H1 (cell line): ENCODE measurements around the gene POPDC3. TPM values are rescaled to one million over a fixed set of nuclear protein-coding genes. Genes with fewer than 3 reads are reported as not detected.

ENCODE experiments used
- CTCF ChIA-PET: fragments of 300-600 bp; sonication (Branson Sonifier 250); formaldehyde crosslinking; loops from one replicate; lab custom pipeline; 2021; ENCODE audit not compliant: partially characterized antibody; lab: Charles Lee
- POLR2A ChIA-PET: fragments of 300-600 bp; sonication (Branson Sonifier 250); formaldehyde crosslinking; loops from one replicate; lab custom pipeline; 2021; ENCODE audit warnings: inconsistent platforms; ENCODE audit not compliant: partially characterized antibody; lab: Charles Lee
- DNase-seq, 2 experiments: peaks; one replicate each; pipeline versions ENCODE4 v3.0.0 to v3.0.0-alpha.2; 2010 to 2022; ENCODE audit warnings: low spot score in 2 of 2, low read depth in 1 of 2, mixed read lengths in 1 of 2
- FAIRE-seq: peaks from 2 replicates; lab custom pipeline; 2011; peaks lifted over from hg19 to GRCh38; lab: Jason Lieb, UNC
- H2AFZ ChIP-seq: 2 replicates; pipeline ENCODE4 v1.8.1; 2012; ENCODE audit warnings: low read length, inconsistent platforms
- H2AK5ac ChIP-seq: 2 replicates; pipeline ENCODE4 v1.6.1; 2013; ENCODE audit warnings: low read depth, low read length
- H2BK120ac ChIP-seq: replicated peaks from 2 replicates; pipeline ENCODE3; 2013; ENCODE audit warnings: low read depth, low read length, inconsistent platforms
- H2BK12ac ChIP-seq: 2 replicates; pipeline ENCODE4 v1.6.1; 2013; ENCODE audit warnings: low read depth, low read length
- H2BK15ac ChIP-seq: 2 replicates; pipeline ENCODE4 v1.6.1; 2013; ENCODE audit warnings: low read length
- H2BK20ac ChIP-seq: 2 replicates; pipeline ENCODE4 v1.6.1; 2013; ENCODE audit warnings: low read length
- H2BK5ac ChIP-seq: 2 replicates; pipeline ENCODE4 v1.6.1; 2013; ENCODE audit warnings: low read depth, low read length
- H3K14ac ChIP-seq: 2 replicates; pipeline ENCODE4 v1.6.1; 2013; ENCODE audit warnings: inconsistent platforms; ENCODE audit not compliant: insufficient read length
- H3K18ac ChIP-seq: 2 replicates; pipeline ENCODE4 v1.6.1; 2013; ENCODE audit warnings: low read length; ENCODE audit errors: extremely low read depth
- H3K23ac ChIP-seq: 2 replicates; pipeline ENCODE4 v1.6.1; 2013; ENCODE audit warnings: inconsistent platforms; ENCODE audit not compliant: insufficient read length
- H3K23me2 ChIP-seq: 2 replicates; pipeline ENCODE4 v1.6.1; 2013; ENCODE audit warnings: low read depth, low read length
- H3K27ac ChIP-seq: 2 replicates; pipeline ENCODE4 v1.6.1; 2011; ENCODE audit warnings: low read depth, low read length, inconsistent platforms
- H3K27me3 ChIP-seq, 4 experiments: replicated peaks in 1 of 4; 1 replicate in 1 of 4; 2 replicates in 3 of 4; pipeline versions ENCODE4 v1.6.1 to v1.8.1; 2011 to 2013; ENCODE audit warnings: low read length in 3 of 4, mild to moderate bottlenecking in 3 of 4, inconsistent platforms in 2 of 4, mixed read lengths in 2 of 4, moderate library complexity in 1 of 4; ENCODE audit not compliant: control insufficient read depth in 3 of 4, insufficient read depth in 3 of 4; ENCODE audit errors: extremely low read depth in 1 of 4
- H3K36me3 ChIP-seq, 4 experiments: 2 replicates each; pipeline versions ENCODE4 v1.6.1 to v1.8.1; 2011 to 2013; ENCODE audit warnings: mild to moderate bottlenecking in 4 of 4, low read length in 3 of 4, moderate library complexity in 2 of 4, control low read depth in 1 of 4, inconsistent platforms in 1 of 4; ENCODE audit not compliant: insufficient read depth in 4 of 4, control insufficient read depth in 2 of 4
- H3K4ac ChIP-seq: replicated peaks from 2 replicates; pipeline ENCODE3; 2013; ENCODE audit warnings: low read length, low read depth, mixed read lengths, inconsistent platforms; ENCODE audit not compliant: insufficient read length
- H3K4me1 ChIP-seq, 4 experiments: replicated peaks in 1 of 4; 1 replicate in 1 of 4; 2 replicates in 3 of 4; pipeline versions ENCODE4 v1.6.1 to v1.8.1; 2011 to 2013; ENCODE audit warnings: low read length in 3 of 4, inconsistent platforms in 2 of 4, mixed read lengths in 1 of 4; ENCODE audit not compliant: insufficient read depth in 4 of 4, control insufficient read depth in 3 of 4
- H3K4me2 ChIP-seq, 2 experiments: 2 replicates each; pipeline versions ENCODE4 v1.6.1 to v1.8.1; 2011 to 2013; ENCODE audit warnings: low read depth in 2 of 2, low read length in 2 of 2, control low read depth in 1 of 2, inconsistent platforms in 1 of 2, mild to moderate bottlenecking in 1 of 2; ENCODE audit not compliant: insufficient read depth in 1 of 2
- H3K4me3 ChIP-seq, 4 experiments: fragments of 200-600, 300-600 bp in 1 of 4; sonication (generic), shearing (Covaris generic), sonication (Bioruptor Twin) in 1 of 4; 2 replicates each; pipeline versions ENCODE4 v1.5.1 to v1.8.1; 2011 to 2016; ENCODE audit warnings: low read length in 4 of 4, low read depth in 3 of 4, control low read depth in 2 of 4, inconsistent platforms in 2 of 4, mild to moderate bottlenecking in 2 of 4, mixed read lengths in 1 of 4, moderate library complexity in 1 of 4; ENCODE audit not compliant: insufficient read depth in 2 of 4; ENCODE audit errors: extremely low read depth in 1 of 4
- H3K56ac ChIP-seq: replicated peaks from 2 replicates; pipeline ENCODE3; 2013; ENCODE audit warnings: low read depth, mild to moderate bottlenecking, mixed read lengths, low read length, inconsistent platforms; ENCODE audit not compliant: insufficient read length
- H3K79me1 ChIP-seq: 2 replicates; pipeline ENCODE4 v1.6.1; 2013; ENCODE audit warnings: low read depth, low read length, control low read depth
- H3K79me2 ChIP-seq, 2 experiments: 2 replicates each; pipeline versions ENCODE4 v1.6.1 to v1.8.1; 2012 to 2013; ENCODE audit warnings: low read length in 2 of 2, mild to moderate bottlenecking in 2 of 2, inconsistent platforms in 1 of 2; ENCODE audit not compliant: insufficient read depth in 2 of 2, control insufficient read depth in 1 of 2
- H3K9ac ChIP-seq, 4 experiments: replicated peaks in 1 of 4; 1 replicate in 1 of 4; 2 replicates in 3 of 4; pipeline versions ENCODE4 v1.6.1 to v1.8.1; 2011 to 2013; ENCODE audit warnings: low read depth in 3 of 4, low read length in 3 of 4, control low read depth in 2 of 4, mild to moderate bottlenecking in 2 of 4, moderate library complexity in 2 of 4, inconsistent platforms in 1 of 4; ENCODE audit errors: extremely low read depth in 1 of 4
- H3K9me3 ChIP-seq, 2 experiments: 2 replicates each; pipeline versions ENCODE4 v1.6.1 to v1.8.1; 2012 to 2013; ENCODE audit warnings: mild to moderate bottlenecking in 2 of 2, moderate library complexity in 2 of 2, control low read depth in 1 of 2, inconsistent platforms in 1 of 2, low read depth in 1 of 2, low read length in 1 of 2, mixed read lengths in 1 of 2; ENCODE audit not compliant: insufficient read depth in 2 of 2
- H4K20me1 ChIP-seq, 2 experiments: replicated peaks in 1 of 2; 2 replicates each; pipeline versions ENCODE3 to v1.8.1; 2011 to 2013; ENCODE audit warnings: inconsistent platforms in 2 of 2, low read length in 2 of 2, mild to moderate bottlenecking in 1 of 2; ENCODE audit not compliant: insufficient read depth in 2 of 2, control insufficient read depth in 1 of 2
- H4K5ac ChIP-seq: 2 replicates; pipeline ENCODE4 v1.6.1; 2013; ENCODE audit warnings: low read length, low read depth, mixed read lengths, inconsistent platforms; ENCODE audit not compliant: insufficient read length
- H4K8ac ChIP-seq: 2 replicates; pipeline ENCODE4 v1.8.0; 2013; ENCODE audit warnings: mild to moderate bottlenecking, moderate library complexity, low read length, inconsistent platforms; ENCODE audit not compliant: insufficient read depth; ENCODE audit errors: extremely low read depth
- H4K91ac ChIP-seq: replicated peaks from 2 replicates; pipeline ENCODE3; 2013; ENCODE audit warnings: low read length, mixed read lengths, inconsistent platforms; ENCODE audit not compliant: insufficient read length
- BCL11A ChIP-seq, 2 experiments: IDR thresholded peaks; one replicate each; pipeline ENCODE4 v1.6.1; 2011; ENCODE audit warnings: low read depth in 2 of 2, low read length in 2 of 2, mild to moderate bottlenecking in 2 of 2
- CTCF ChIP-seq, 3 experiments: IDR thresholded peaks; 1 replicate in 2 of 3; 2 replicates in 1 of 3; pipeline versions ENCODE4 v1.5.1 to v1.6.1; 2011; ENCODE audit warnings: low read length in 3 of 3, mild to moderate bottlenecking in 3 of 3, inconsistent platforms in 2 of 3, low read depth in 1 of 3, moderate library complexity in 1 of 3; ENCODE audit not compliant: insufficient read depth in 1 of 3; ENCODE audit errors: control extremely low read depth in 1 of 3
- E2F6 ChIP-seq: IDR thresholded peaks from 2 replicates; pipeline ENCODE4 v1.6.1; 2012; ENCODE audit warnings: inconsistent platforms
- HDAC6 ChIP-seq: IDR thresholded peaks from one replicate; pipeline ENCODE4 v1.7.1; 2012; ENCODE audit warnings: low read depth, mild to moderate bottlenecking, inconsistent platforms, low read length, moderate library complexity
- JUND ChIP-seq: IDR thresholded peaks from 2 replicates; pipeline ENCODE4 v1.6.1; 2011; ENCODE audit warnings: mild to moderate bottlenecking, improper control_type of control experiment, low read length
- KDM5A ChIP-seq: fragments of 200-600 bp; IDR thresholded peaks from 2 replicates; pipeline ENCODE4 v1.7.1; 2012; ENCODE audit warnings: mild to moderate bottlenecking, low read length, inconsistent platforms, mixed read lengths
- NRF1 ChIP-seq: IDR thresholded peaks from 2 replicates; pipeline ENCODE4 v1.6.1; 2011; ENCODE audit warnings: mild to moderate bottlenecking, low read depth, low read length, improper control_type of control experiment
- POLR2AphosphoS5 ChIP-seq: IDR thresholded peaks from 2 replicates; pipeline ENCODE4 v1.6.1; 2011; ENCODE audit warnings: low read depth, low read length
- SP2 ChIP-seq: IDR thresholded peaks from 2 replicates; pipeline ENCODE4 v1.6.1; 2012; ENCODE audit warnings: mild to moderate bottlenecking, low read length, inconsistent platforms
- TAF7 ChIP-seq: optimal IDR thresholded peaks from 2 replicates; pipeline ENCODE3; 2011; ENCODE audit warnings: low read depth, mild to moderate bottlenecking, inconsistent platforms, low read length, moderate library complexity, borderline replicate concordance
- TBP ChIP-seq: IDR thresholded peaks from 2 replicates; pipeline ENCODE4 v1.6.1; 2011; ENCODE audit warnings: low read depth, low read length, improper control_type of control experiment
- WGBS, 2 experiments: shearing (Covaris generic) in 1 of 2; methylation state at CpG; one replicate each; pipeline versions ENCODE4 v1.1.6 to v1.1.7; 2013 to 2015; ENCODE audit warnings: low lambda C conversion rate in 2 of 2, mixed read lengths in 2 of 2, inconsistent platforms in 1 of 2, low coverage in 1 of 2, missing lambda C conversion rate in 1 of 2; ENCODE audit not compliant: insufficient replicate concordance in 2 of 2, insufficient coverage in 1 of 2, insufficient read length in 1 of 2; ENCODE audit errors: extremely low coverage in 1 of 2, missing lambda C conversion rate in 1 of 2; 5-methylcytosine and 5-hydroxymethylcytosine counted together
- polyA plus RNA-seq, 7 experiments: library from polyadenylated mRNA; depleted of rRNA in 3 of 7; stranded (reverse) in 5 of 7; unstranded in 2 of 7; fragments of >200 nt in 5 of 7; fragments of 200-250 nt in 2 of 7; gene quantifications; 1 replicate in 5 of 7; 2 replicates in 1 of 7; 4 replicates in 1 of 7; pipeline versions ENCODE4 v1.2.1 to v1.2.3, GENCODE V29; 2011 to 2013; ENCODE audit warnings: missing spikeins in 2 of 7, mixed read lengths in 2 of 7
- total RNA-seq: library from RNA; stranded (reverse); fragmentation: NEBNext Ultra II Directional; extraction: Animal tissue kit (Norgen Biotek cat#: 25700); gene quantifications from 2 replicates; pipeline ENCODE4 v1.2.1, GENCODE V29; 2021

Gene POPDC3
- total and polyA plus RNA-seq, 2 of the 8 experiments (the other 6 are each of a cell fraction or from before 2014, with no cell fraction given) = 3.7 to 6.5 TPM

GRCh38 chr6:105191351-105191750, 11.5 kb upstream of the POPDC3 start:
- FAIRE-seq = no peak
- no peak overlapping the region for H2AFZ ChIP-seq
- H3K79me1 ChIP-seq = no peaks in the 10 kb centered on the region
- TF ChIP-seq TAF7 (no peak), KDM5A (no peak), BCL11A (IDR thresholded peaks at IDR 0.05; ENCODE audit: low read depth in 2 of 2, low read length in 2 of 2) (no peak), E2F6 (no peak), TBP (no peak), NRF1 (no peak), SP2 (no peak), JUND (no peak), HDAC6 (no peak), POLR2AphosphoS5 (no peak), CTCF (IDR thresholded peaks at IDR 0.05; ENCODE audit: control extremely low read depth in 1 of 3, insufficient read depth in 1 of 3, low read depth in 1 of 3, low read length in 3 of 3) (no peak)

More at GRCh38 chr6:105191351-105191750, 11.5 kb upstream of the POPDC3 start:
- Histone ChIP-seq H3K4me1 (no peaks in the 10 kb centered on the region), H3K18ac (no peak overlapping the region), H2BK20ac (no peak overlapping the region), H2AK5ac (no peak overlapping the region), H2BK120ac (no peak overlapping the region), H3K27me3 (no peaks in the 10 kb centered on the region), H2BK5ac (no peak overlapping the region), H4K91ac (no peak overlapping the region), H2BK15ac (no peak overlapping the region), H3K4me2 (no peak overlapping the region), H4K20me1 (no peaks in the 10 kb centered on the region), H3K4me3 (no peak overlapping the region), H3K79me2 (no peaks in the 10 kb centered on the region), H4K8ac (no peak overlapping the region), H3K9ac (no peak overlapping the region), H4K5ac (no peak overlapping the region), H3K23ac (no peak overlapping the region), H3K14ac (no peak overlapping the region), H3K23me2 (no peaks in the 10 kb centered on the region), H3K56ac (no peak overlapping the region), H3K36me3 (no peaks in the 10 kb centered on the region), H3K9me3 (no peaks in the 10 kb centered on the region), H3K4ac (no peak overlapping the region), H3K27ac (no peak overlapping the region), H2BK12ac (no peak overlapping the region)
- CTCF ChIA-PET = no interaction called here
- POLR2A ChIA-PET = no interaction called here
- WGBS, 2 experiments = 80% methylated on average over 1 of the region's 1 CpG; no CpG with 5 or more reads in 1 of the 2 experiments
- DNase-seq = no peak
